SK-N-MC (cell line): Measurements from ENCODE around the gene CMSS1.

Experiments used
- EZH2 ChIP-seq: fragments of 200-600 bp; sonication (generic); IDR thresholded peaks from one replicate; pipeline ENCODE4 v1.6.1; 2017; ENCODE audit warnings: antibody characterized with exemption
- FOXP2 ChIP-seq: optimal IDR thresholded peaks from 2 replicates; pipeline ENCODE3; 2011; ENCODE audit warnings: mild to moderate bottlenecking, moderate library complexity; ENCODE audit not compliant: insufficient read depth; ENCODE audit errors: extremely low read length, control extremely low read depth
- POLR2AphosphoS5 ChIP-seq: IDR thresholded peaks from 2 replicates; pipeline ENCODE4 v1.6.1; 2012; ENCODE audit warnings: mild to moderate bottlenecking, low read depth, low read length, borderline replicate concordance

DNA sequence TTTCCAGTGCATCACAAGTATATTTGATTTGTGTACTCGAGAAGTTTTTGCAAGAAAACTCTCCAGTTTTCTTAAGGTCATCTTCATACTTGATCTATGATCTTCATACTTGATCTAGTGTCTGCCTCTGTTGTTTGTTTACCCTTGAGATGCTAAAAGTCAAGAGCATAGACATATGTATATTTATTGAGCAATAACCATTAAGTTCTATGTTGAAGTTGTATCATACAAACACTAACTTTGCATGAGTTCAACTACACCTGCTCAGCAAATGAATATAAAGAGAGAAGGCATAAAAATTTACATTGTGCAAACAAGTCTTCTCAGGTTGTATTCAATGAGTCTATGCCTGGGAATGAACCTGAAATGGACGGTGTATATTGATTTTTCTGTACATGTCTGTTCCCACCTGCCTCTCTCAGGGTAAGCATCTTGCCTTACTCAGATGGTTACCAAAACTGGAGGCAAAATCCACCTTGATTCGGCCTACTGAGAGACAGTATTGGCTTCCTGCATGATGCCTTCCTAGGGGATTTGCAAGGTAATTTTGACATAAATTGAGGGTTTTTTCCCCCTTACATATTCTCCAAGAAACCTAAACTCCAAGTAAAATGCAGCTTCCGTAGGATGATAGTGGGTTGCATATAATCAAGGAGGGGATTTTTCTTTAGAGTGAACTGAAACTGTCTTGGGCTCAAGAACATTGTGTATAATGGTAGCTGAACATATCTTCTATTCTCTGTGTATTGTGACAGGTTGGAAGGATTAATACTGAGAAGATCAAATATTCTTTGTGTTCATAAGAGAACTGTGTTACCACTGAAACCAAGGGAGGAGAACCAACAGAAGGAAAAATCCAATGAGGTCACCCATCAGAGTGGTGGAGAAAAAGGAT lies 186.2 kb downstream of the CMSS1 start:
- TF ChIP-seq POLR2AphosphoS5 (no peak), EZH2 (no peak), FOXP2 (no peak)
